Measurements from ENCODE around the gene ILKAP.

The ILKAP gene

GRCh38 chr2:238131761-238132462 is 71.6 kb downstream of the ILKAP start:
- Histone ChIP-seq H3K27me3 (replicated peaks) (no peaks in the 10 kb centered on the region), H3K27ac (no peak overlapping the region), H3K36me3 (replicated peaks) (no peaks in the 10 kb centered on the region), H3K4me3 (ENCODE audit: low read depth, low read length) (no peak overlapping the region)
- TF ChIP-seq, protein P1, sequence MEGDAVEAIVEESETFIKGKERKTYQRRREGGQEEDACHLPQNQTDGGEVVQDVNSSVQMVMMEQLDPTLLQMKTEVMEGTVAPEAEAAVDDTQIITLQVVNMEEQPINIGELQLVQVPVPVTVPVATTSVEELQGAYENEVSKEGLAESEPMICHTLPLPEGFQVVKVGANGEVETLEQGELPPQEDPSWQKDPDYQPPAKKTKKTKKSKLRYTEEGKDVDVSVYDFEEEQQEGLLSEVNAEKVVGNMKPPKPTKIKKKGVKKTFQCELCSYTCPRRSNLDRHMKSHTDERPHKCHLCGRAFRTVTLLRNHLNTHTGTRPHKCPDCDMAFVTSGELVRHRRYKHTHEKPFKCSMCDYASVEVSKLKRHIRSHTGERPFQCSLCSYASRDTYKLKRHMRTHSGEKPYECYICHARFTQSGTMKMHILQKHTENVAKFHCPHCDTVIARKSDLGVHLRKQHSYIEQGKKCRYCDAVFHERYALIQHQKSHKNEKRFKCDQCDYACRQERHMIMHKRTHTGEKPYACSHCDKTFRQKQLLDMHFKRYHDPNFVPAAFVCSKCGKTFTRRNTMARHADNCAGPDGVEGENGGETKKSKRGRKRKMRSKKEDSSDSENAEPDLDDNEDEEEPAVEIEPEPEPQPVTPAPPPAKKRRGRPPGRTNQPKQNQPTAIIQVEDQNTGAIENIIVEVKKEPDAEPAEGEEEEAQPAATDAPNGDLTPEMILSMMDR (IDR thresholded peaks at IDR 0.05; ENCODE audit: low read depth, low read length, missing control alignments), result no peak
- no peak for DNase-seq
- in situ Hi-C loops (cut with HindIII; ENCODE audit: low pct_ligation_motif_present, low sequenced_read_pairs), result no loop called here

GRCh38 chr2:238130696-238131628 is 72.5 kb downstream of the ILKAP start:
- in situ Hi-C loops (cut with HindIII; ENCODE audit: low pct_ligation_motif_present, low sequenced_read_pairs), result no loop called here
- H3K36me3 ChIP-seq (replicated peaks), result no peaks in the 10 kb centered on the region
- H3K4me3 ChIP-seq (ENCODE audit: low read depth, low read length), result no peak overlapping the region
- H3K27ac ChIP-seq, result no peak overlapping the region
- DNase-seq, result no peak
- H3K27me3 ChIP-seq (replicated peaks), result no peaks in the 10 kb centered on the region
- TF ChIP-seq, protein P1 (IDR thresholded peaks at IDR 0.05; ENCODE audit: low read depth, low read length, missing control alignments), result no peak

GRCh38 chr2:238130111-238130695 is 73.3 kb downstream of the ILKAP start:
- Histone ChIP-seq H3K36me3 (replicated peaks) (no peaks in the 10 kb centered on the region), H3K27me3 (replicated peaks) (no peaks in the 10 kb centered on the region), H3K27ac (no peak overlapping the region), H3K4me3 (ENCODE audit: low read depth, low read length) (no peak overlapping the region)
- in situ Hi-C loops (cut with HindIII; ENCODE audit: low pct_ligation_motif_present, low sequenced_read_pairs), result no loop called here
- TF ChIP-seq, protein P1 (IDR thresholded peaks at IDR 0.05; ENCODE audit: low read depth, low read length, missing control alignments), result no peak
- DNase-seq, result no peak

DNA sequence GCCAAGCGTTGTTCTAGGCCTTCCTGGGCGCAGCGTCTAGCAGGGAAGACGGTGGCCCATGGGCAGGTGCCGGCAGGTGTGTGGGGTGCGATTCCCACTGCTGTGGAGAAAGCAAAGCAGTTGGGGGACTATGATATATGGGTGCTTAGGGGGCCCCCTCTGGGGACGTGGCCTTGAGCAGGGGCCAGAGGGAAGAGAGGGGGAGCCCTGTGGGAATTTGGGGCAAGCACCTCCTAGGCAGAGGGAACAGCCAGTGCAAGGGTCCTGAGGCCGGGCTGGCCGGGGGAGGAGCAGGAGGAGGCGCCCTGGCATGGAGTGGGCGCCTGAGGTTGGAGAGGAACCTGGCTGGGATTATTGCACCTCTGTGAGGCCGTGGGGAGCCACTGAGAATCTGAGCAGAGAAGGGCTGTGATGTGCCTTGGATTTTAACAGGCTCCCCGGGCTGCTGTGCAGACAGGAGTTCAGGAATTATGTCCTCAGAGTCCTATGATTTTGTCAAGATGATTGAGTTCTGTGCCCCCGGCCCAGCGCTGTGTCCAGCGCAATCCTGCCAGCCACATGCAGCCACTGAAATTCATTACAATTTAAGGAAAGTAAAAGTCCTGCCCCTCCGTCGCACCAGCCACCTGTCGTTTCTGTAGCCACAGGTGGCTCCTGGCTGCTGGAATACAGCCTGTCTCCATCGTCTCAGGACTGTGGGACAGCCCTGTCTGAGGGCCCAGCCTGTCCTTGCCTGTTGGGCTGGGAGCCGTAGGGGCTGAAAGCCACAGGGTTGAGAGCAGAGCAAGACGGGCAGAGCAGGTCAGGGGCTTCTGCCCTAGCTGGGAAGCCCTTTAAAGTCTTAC is 74.1 kb downstream of the ILKAP start:
- Histone ChIP-seq H3K27me3 (replicated peaks) (no peaks in the 10 kb centered on the region), H3K4me3 (ENCODE audit: low read depth, low read length) (no peak overlapping the region), H3K27ac (no peak overlapping the region), H3K36me3 (replicated peaks) (no peaks in the 10 kb centered on the region)
- in situ Hi-C loops (cut with HindIII; ENCODE audit: low pct_ligation_motif_present, low sequenced_read_pairs), result no loop called here
- DNase-seq, result no peak
- TF ChIP-seq, protein P1 (IDR thresholded peaks at IDR 0.05; ENCODE audit: low read depth, low read length, missing control alignments), result no peak

DNA sequence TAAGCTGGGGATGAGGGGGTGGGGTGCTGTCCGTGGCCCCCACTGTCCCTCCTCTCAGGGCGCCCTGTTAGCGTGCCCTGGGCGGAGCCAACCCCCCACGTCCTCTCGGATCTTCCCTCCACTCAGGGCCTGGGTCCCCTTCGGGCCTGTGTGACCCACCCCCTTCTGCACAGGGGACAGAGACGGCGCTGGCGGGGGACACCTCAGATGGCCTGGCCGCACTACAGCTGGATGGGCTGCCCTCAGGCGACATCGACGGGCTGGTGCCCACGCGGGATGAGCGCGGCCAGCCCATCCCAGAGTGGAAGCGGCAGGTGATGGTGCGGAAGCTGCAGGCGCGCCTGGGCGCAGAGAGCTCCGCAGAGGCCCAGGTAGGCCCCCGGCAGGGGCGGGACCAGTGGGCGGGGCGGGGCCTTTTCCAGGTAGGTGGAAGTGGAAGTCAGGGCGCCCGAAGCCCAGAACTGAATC is 74.9 kb downstream of the ILKAP start:
- Histone ChIP-seq H3K27ac (no peak overlapping the region), H3K4me3 (ENCODE audit: low read depth, low read length) (no peak overlapping the region), H3K27me3 (replicated peaks) (no peaks in the 10 kb centered on the region), H3K36me3 (replicated peaks) (no peaks in the 10 kb centered on the region)
- in situ Hi-C loops (cut with HindIII; ENCODE audit: low pct_ligation_motif_present, low sequenced_read_pairs), result no loop called here
- TF ChIP-seq, protein P1 (IDR thresholded peaks at IDR 0.05; ENCODE audit: low read depth, low read length, missing control alignments), result no peak
- DNase-seq, result no peak

All from brain microvascular endothelial cell (primary cell).